Coronary artery (tissue), 2 donors: ENCODE results near the gene CPNE8.

Experiments used
- DNase-seq: peaks from one replicate; pipeline ENCODE4 v3.0.0-alpha.2; 2017; ENCODE audit warnings: low spot score
- H3K27ac ChIP-seq, 2 donors: fragments of 200-600 bp; sonication (generic); one replicate each; pipeline ENCODE4 v1.5.1; 2016 to 2019
- H3K4me3 ChIP-seq: fragments of 200-600 bp; sonication (generic); 2 replicates; pipeline ENCODE4 v1.5.1; 2016; ENCODE audit warnings: mild to moderate bottlenecking, moderate library complexity
- CTCF ChIP-seq: fragments of 200-600 bp; sonication (generic); IDR thresholded peaks from one replicate; pipeline ENCODE4 v1.5.1; 2019; ENCODE audit warnings: antibody characterized with exemption

Gene CPNE8

GRCh38 chr12:38905480-38906351 lies at the start of gene CPNE8:
Gene CPNE8 (minus strand): TSS chr12:38905591. CDS start chr12:38905534, 57 bp downstream.
- peak within 1 kb of the TSS; percentile 87 for H3K4me3 ChIP-seq
- peak; percentile 94 for DNase-seq
- TF ChIP-seq CTCF: no peak
- peak within 1 kb of the TSS; percentile 94 to 96 for H3K27ac ChIP-seq

GRCh38 chr12:38954238-38954873 lies 49.0 kb upstream of the CPNE8 start:
- Histone ChIP-seq H3K27ac (no peak overlapping the region), H3K4me3 (no peak overlapping the region)
- no peak for DNase-seq
- TF ChIP-seq CTCF: no peak

- H3K27ac ChIP-seq: no peak overlapping the region
- TF ChIP-seq CTCF: no peak
- no peak overlapping the region for H3K4me3 ChIP-seq
- no peak for DNase-seq
Observed at GRCh38 chr12:38949363-38949762, 44.0 kb upstream of the CPNE8 start.

- DNase-seq: no peak
- TF ChIP-seq CTCF: no peak
- Histone ChIP-seq H3K4me3 (no peak overlapping the region), H3K27ac (no peak overlapping the region)
Observed at GRCh38 chr12:38934686-38935085, 29.3 kb upstream of the CPNE8 start.

- no peak overlapping the region for H3K4me3 ChIP-seq
- TF ChIP-seq CTCF: no peak
- H3K27ac ChIP-seq: no peak overlapping the region
- DNase-seq: no peak
Observed at GRCh38 chr12:38934078-38934584, 28.7 kb upstream of the CPNE8 start.

GRCh38 chr12:38932320-38932719 lies 26.9 kb upstream of the CPNE8 start:
- Histone ChIP-seq H3K27ac (no peak overlapping the region), H3K4me3 (no peak overlapping the region)
- DNase-seq: no peak
- no peak for TF ChIP-seq CTCF
